H1 (cell line): ENCODE data around the gene MAP3K15. TPM values are rescaled to one million over a fixed set of nuclear protein-coding genes. Genes with fewer than 3 reads are reported as not detected.

Experiments used
- CTCF ChIA-PET: fragments of 300-600 bp; sonication (Branson Sonifier 250); formaldehyde crosslinking; loops from one replicate; lab custom pipeline; 2021; ENCODE audit not compliant: partially characterized antibody; lab: Charles Lee
- POLR2A ChIA-PET: fragments of 300-600 bp; sonication (Branson Sonifier 250); formaldehyde crosslinking; loops from one replicate; lab custom pipeline; 2021; ENCODE audit warnings: inconsistent platforms; ENCODE audit not compliant: partially characterized antibody; lab: Charles Lee
- DNase-seq, 2 experiments: peaks; one replicate each; pipeline versions ENCODE4 v3.0.0 to v3.0.0-alpha.2; 2010 to 2022; ENCODE audit warnings: low spot score in 2 of 2, low read depth in 1 of 2, mixed read lengths in 1 of 2
- FAIRE-seq: peaks from 2 replicates; lab custom pipeline; 2011; peaks lifted over from hg19 to GRCh38; lab: Jason Lieb, UNC
- H2AFZ ChIP-seq: 2 replicates; pipeline ENCODE4 v1.8.1; 2012; ENCODE audit warnings: low read length, inconsistent platforms
- H2AK5ac ChIP-seq: 2 replicates; pipeline ENCODE4 v1.6.1; 2013; ENCODE audit warnings: low read depth, low read length
- H2BK120ac ChIP-seq: replicated peaks from 2 replicates; pipeline ENCODE3; 2013; ENCODE audit warnings: low read depth, low read length, inconsistent platforms
- H2BK12ac ChIP-seq: 2 replicates; pipeline ENCODE4 v1.6.1; 2013; ENCODE audit warnings: low read depth, low read length
- H2BK15ac ChIP-seq: 2 replicates; pipeline ENCODE4 v1.6.1; 2013; ENCODE audit warnings: low read length
- H2BK20ac ChIP-seq: 2 replicates; pipeline ENCODE4 v1.6.1; 2013; ENCODE audit warnings: low read length
- H2BK5ac ChIP-seq: 2 replicates; pipeline ENCODE4 v1.6.1; 2013; ENCODE audit warnings: low read depth, low read length
- H3K14ac ChIP-seq: 2 replicates; pipeline ENCODE4 v1.6.1; 2013; ENCODE audit warnings: inconsistent platforms; ENCODE audit not compliant: insufficient read length
- H3K18ac ChIP-seq: 2 replicates; pipeline ENCODE4 v1.6.1; 2013; ENCODE audit warnings: low read length; ENCODE audit errors: extremely low read depth
- H3K23ac ChIP-seq: 2 replicates; pipeline ENCODE4 v1.6.1; 2013; ENCODE audit warnings: inconsistent platforms; ENCODE audit not compliant: insufficient read length
- H3K23me2 ChIP-seq: 2 replicates; pipeline ENCODE4 v1.6.1; 2013; ENCODE audit warnings: low read depth, low read length
- H3K27ac ChIP-seq: 2 replicates; pipeline ENCODE4 v1.6.1; 2011; ENCODE audit warnings: low read depth, low read length, inconsistent platforms
- H3K27me3 ChIP-seq, 4 experiments: replicated peaks in 1 of 4; 1 replicate in 1 of 4; 2 replicates in 3 of 4; pipeline versions ENCODE4 v1.6.1 to v1.8.1; 2011 to 2013; ENCODE audit warnings: low read length in 3 of 4, mild to moderate bottlenecking in 3 of 4, inconsistent platforms in 2 of 4, mixed read lengths in 2 of 4, moderate library complexity in 1 of 4; ENCODE audit not compliant: control insufficient read depth in 3 of 4, insufficient read depth in 3 of 4; ENCODE audit errors: extremely low read depth in 1 of 4
- H3K36me3 ChIP-seq, 4 experiments: 2 replicates each; pipeline versions ENCODE4 v1.6.1 to v1.8.1; 2011 to 2013; ENCODE audit warnings: mild to moderate bottlenecking in 4 of 4, low read length in 3 of 4, moderate library complexity in 2 of 4, control low read depth in 1 of 4, inconsistent platforms in 1 of 4; ENCODE audit not compliant: insufficient read depth in 4 of 4, control insufficient read depth in 2 of 4
- H3K4ac ChIP-seq: replicated peaks from 2 replicates; pipeline ENCODE3; 2013; ENCODE audit warnings: low read length, low read depth, mixed read lengths, inconsistent platforms; ENCODE audit not compliant: insufficient read length
- H3K4me1 ChIP-seq, 4 experiments: replicated peaks in 1 of 4; 1 replicate in 1 of 4; 2 replicates in 3 of 4; pipeline versions ENCODE4 v1.6.1 to v1.8.1; 2011 to 2013; ENCODE audit warnings: low read length in 3 of 4, inconsistent platforms in 2 of 4, mixed read lengths in 1 of 4; ENCODE audit not compliant: insufficient read depth in 4 of 4, control insufficient read depth in 3 of 4
- H3K4me2 ChIP-seq, 2 experiments: 2 replicates each; pipeline versions ENCODE4 v1.6.1 to v1.8.1; 2011 to 2013; ENCODE audit warnings: low read depth in 2 of 2, low read length in 2 of 2, control low read depth in 1 of 2, inconsistent platforms in 1 of 2, mild to moderate bottlenecking in 1 of 2; ENCODE audit not compliant: insufficient read depth in 1 of 2
- H3K4me3 ChIP-seq, 4 experiments: fragments of 200-600, 300-600 bp in 1 of 4; sonication (generic), shearing (Covaris generic), sonication (Bioruptor Twin) in 1 of 4; 2 replicates each; pipeline versions ENCODE4 v1.5.1 to v1.8.1; 2011 to 2016; ENCODE audit warnings: low read length in 4 of 4, low read depth in 3 of 4, control low read depth in 2 of 4, inconsistent platforms in 2 of 4, mild to moderate bottlenecking in 2 of 4, mixed read lengths in 1 of 4, moderate library complexity in 1 of 4; ENCODE audit not compliant: insufficient read depth in 2 of 4; ENCODE audit errors: extremely low read depth in 1 of 4
- H3K56ac ChIP-seq: replicated peaks from 2 replicates; pipeline ENCODE3; 2013; ENCODE audit warnings: low read depth, mild to moderate bottlenecking, mixed read lengths, low read length, inconsistent platforms; ENCODE audit not compliant: insufficient read length
- H3K79me1 ChIP-seq: 2 replicates; pipeline ENCODE4 v1.6.1; 2013; ENCODE audit warnings: low read depth, low read length, control low read depth
- H3K79me2 ChIP-seq, 2 experiments: 2 replicates each; pipeline versions ENCODE4 v1.6.1 to v1.8.1; 2012 to 2013; ENCODE audit warnings: low read length in 2 of 2, mild to moderate bottlenecking in 2 of 2, inconsistent platforms in 1 of 2; ENCODE audit not compliant: insufficient read depth in 2 of 2, control insufficient read depth in 1 of 2
- H3K9ac ChIP-seq, 4 experiments: replicated peaks in 1 of 4; 1 replicate in 1 of 4; 2 replicates in 3 of 4; pipeline versions ENCODE4 v1.6.1 to v1.8.1; 2011 to 2013; ENCODE audit warnings: low read depth in 3 of 4, low read length in 3 of 4, control low read depth in 2 of 4, mild to moderate bottlenecking in 2 of 4, moderate library complexity in 2 of 4, inconsistent platforms in 1 of 4; ENCODE audit errors: extremely low read depth in 1 of 4
- H3K9me3 ChIP-seq, 2 experiments: 2 replicates each; pipeline versions ENCODE4 v1.6.1 to v1.8.1; 2012 to 2013; ENCODE audit warnings: mild to moderate bottlenecking in 2 of 2, moderate library complexity in 2 of 2, control low read depth in 1 of 2, inconsistent platforms in 1 of 2, low read depth in 1 of 2, low read length in 1 of 2, mixed read lengths in 1 of 2; ENCODE audit not compliant: insufficient read depth in 2 of 2
- H4K20me1 ChIP-seq, 2 experiments: replicated peaks in 1 of 2; 2 replicates each; pipeline versions ENCODE3 to v1.8.1; 2011 to 2013; ENCODE audit warnings: inconsistent platforms in 2 of 2, low read length in 2 of 2, mild to moderate bottlenecking in 1 of 2; ENCODE audit not compliant: insufficient read depth in 2 of 2, control insufficient read depth in 1 of 2
- H4K5ac ChIP-seq: 2 replicates; pipeline ENCODE4 v1.6.1; 2013; ENCODE audit warnings: low read length, low read depth, mixed read lengths, inconsistent platforms; ENCODE audit not compliant: insufficient read length
- H4K8ac ChIP-seq: 2 replicates; pipeline ENCODE4 v1.8.0; 2013; ENCODE audit warnings: mild to moderate bottlenecking, moderate library complexity, low read length, inconsistent platforms; ENCODE audit not compliant: insufficient read depth; ENCODE audit errors: extremely low read depth
- H4K91ac ChIP-seq: replicated peaks from 2 replicates; pipeline ENCODE3; 2013; ENCODE audit warnings: low read length, mixed read lengths, inconsistent platforms; ENCODE audit not compliant: insufficient read length
- BRCA1 ChIP-seq: IDR thresholded peaks from 2 replicates; pipeline ENCODE4 v1.6.1; 2012; ENCODE audit warnings: low read depth, low read length, improper control_type of control experiment
- CEBPB ChIP-seq: IDR thresholded peaks from 2 replicates; pipeline ENCODE4 v1.6.1; 2012; ENCODE audit warnings: low read depth, low read length
- CHD2 ChIP-seq: IDR thresholded peaks from 2 replicates; pipeline ENCODE4 v1.6.1; 2012; ENCODE audit warnings: low read length, improper control_type of control experiment
- KDM1A ChIP-seq: fragments of 200-600, 300-600 bp; sonication (generic); IDR thresholded peaks from 2 replicates; pipeline ENCODE4 v1.7.1; 2016; ENCODE audit warnings: mild to moderate bottlenecking, low read length, borderline replicate concordance
- NRF1 ChIP-seq: IDR thresholded peaks from 2 replicates; pipeline ENCODE4 v1.6.1; 2011; ENCODE audit warnings: mild to moderate bottlenecking, low read depth, low read length, improper control_type of control experiment
- SIRT6 ChIP-seq: IDR thresholded peaks from one replicate; pipeline ENCODE4 v1.7.1; 2012; ENCODE audit warnings: low read length, inconsistent platforms
- SP2 ChIP-seq: IDR thresholded peaks from 2 replicates; pipeline ENCODE4 v1.6.1; 2012; ENCODE audit warnings: mild to moderate bottlenecking, low read length, inconsistent platforms
- TAF7 ChIP-seq: optimal IDR thresholded peaks from 2 replicates; pipeline ENCODE3; 2011; ENCODE audit warnings: low read depth, mild to moderate bottlenecking, inconsistent platforms, low read length, moderate library complexity, borderline replicate concordance
- TEAD4 ChIP-seq: IDR thresholded peaks from 2 replicates; pipeline ENCODE4 v1.6.1; 2012; ENCODE audit warnings: low read depth, low read length, inconsistent platforms, mixed read lengths
- WGBS, 2 experiments: shearing (Covaris generic) in 1 of 2; methylation state at CpG; one replicate each; pipeline versions ENCODE4 v1.1.6 to v1.1.7; 2013 to 2015; ENCODE audit warnings: low lambda C conversion rate in 2 of 2, mixed read lengths in 2 of 2, inconsistent platforms in 1 of 2, low coverage in 1 of 2, missing lambda C conversion rate in 1 of 2; ENCODE audit not compliant: insufficient replicate concordance in 2 of 2, insufficient coverage in 1 of 2, insufficient read length in 1 of 2; ENCODE audit errors: extremely low coverage in 1 of 2, missing lambda C conversion rate in 1 of 2; 5-methylcytosine and 5-hydroxymethylcytosine counted together
- polyA plus RNA-seq, 7 experiments: library from polyadenylated mRNA; depleted of rRNA in 3 of 7; stranded (reverse) in 5 of 7; unstranded in 2 of 7; fragments of >200 nt in 5 of 7; fragments of 200-250 nt in 2 of 7; gene quantifications; 1 replicate in 5 of 7; 2 replicates in 1 of 7; 4 replicates in 1 of 7; pipeline versions ENCODE4 v1.2.1 to v1.2.3, GENCODE V29; 2011 to 2013; ENCODE audit warnings: missing spikeins in 2 of 7, mixed read lengths in 2 of 7
- total RNA-seq: library from RNA; stranded (reverse); fragmentation: NEBNext Ultra II Directional; extraction: Animal tissue kit (Norgen Biotek cat#: 25700); gene quantifications from 2 replicates; pipeline ENCODE4 v1.2.1, GENCODE V29; 2021
- TF ChIP-seq, protein P1 (sequence below): IDR thresholded peaks from 2 replicates; pipeline ENCODE4 v1.6.1; 2012; ENCODE audit warnings: inconsistent platforms

Gene MAP3K15
- total and polyA plus RNA-seq, 2 of the 8 experiments (the other 6 are each of a cell fraction or from before 2014, with no cell fraction given): 1.8 to 2.4 TPM

- TF ChIP-seq, protein P1, sequence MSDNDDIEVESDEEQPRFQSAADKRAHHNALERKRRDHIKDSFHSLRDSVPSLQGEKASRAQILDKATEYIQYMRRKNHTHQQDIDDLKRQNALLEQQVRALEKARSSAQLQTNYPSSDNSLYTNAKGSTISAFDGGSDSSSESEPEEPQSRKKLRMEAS: no peak
- TF ChIP-seq BRCA1: no peak
- TF ChIP-seq CEBPB: no peak
- TF ChIP-seq NRF1: no peak
- no peak for TF ChIP-seq TEAD4
- no peak for TF ChIP-seq CHD2
- TF ChIP-seq SP2: no peak
- TF ChIP-seq SIRT6: no peak
- no peak for TF ChIP-seq TAF7
- no peak for TF ChIP-seq KDM1A
- TF ChIP-seq, all 59 proteins: peak for 0
- no peak overlapping the region for H2BK12ac ChIP-seq
- H2AFZ ChIP-seq: no peak overlapping the region
- no peaks in the 10 kb centered on the region for H3K9me3 ChIP-seq
- peaks cover 0 to 2% of the 10 kb centered on the region in 2 experiments for H4K20me1 ChIP-seq
- H3K18ac ChIP-seq: no peak overlapping the region
- no peak overlapping the region for H3K23ac ChIP-seq
- no peaks in the 10 kb centered on the region for H3K23me2 ChIP-seq
- H2BK5ac ChIP-seq: no peak overlapping the region
- H4K91ac ChIP-seq: no peak overlapping the region
- no peak overlapping the region for H3K56ac ChIP-seq
- H2BK120ac ChIP-seq: no peak overlapping the region
- no peak overlapping the region for H4K5ac ChIP-seq
- peaks cover 4 to 37% (median 21%) of the 10 kb centered on the region in 4 experiments; a peak in 7 of 8 replicates for H3K36me3 ChIP-seq
- H2BK15ac ChIP-seq: no peak overlapping the region
- H2BK20ac ChIP-seq: no peak overlapping the region
- H4K8ac ChIP-seq: no peak overlapping the region
- CTCF ChIA-PET: no interaction called here
- DNase-seq: no peak
- H3K79me2 ChIP-seq: peaks cover 3 to 19% of the 10 kb centered on the region in 2 experiments; a peak in 3 of 4 replicates
- no peaks in the 10 kb centered on the region for H3K27me3 ChIP-seq
- no peak overlapping the region for H3K14ac ChIP-seq
- H3K79me1 ChIP-seq: no peaks in the 10 kb centered on the region; the same call in 1 of the 2 replicates
- no peak overlapping the region for H3K4ac ChIP-seq
- H3K9ac ChIP-seq: no peak overlapping the region
- WGBS, 2 experiments: 95% methylated on average over 8 of the region's 8 CpGs; no CpG with 5 or more reads in 1 of the 2 experiments
- H2AK5ac ChIP-seq: no peak overlapping the region
- FAIRE-seq: no peak
- no peak overlapping the region for H3K27ac ChIP-seq
- no peak overlapping the region for H3K4me2 ChIP-seq
- H3K4me1 ChIP-seq: no peaks in the 10 kb centered on the region
- no peak overlapping the region for H3K4me3 ChIP-seq
- POLR2A ChIA-PET: no interaction called here
These were observed 164.3 kb downstream of the MAP3K15 start for GRCh38 chrX:19350941-19351384.
